Neural cell (in vitro differentiated cells): ENCODE data around the gene MMP24OS. TPM values are rescaled to one million over a fixed set of nuclear protein-coding genes. Genes with fewer than 3 reads are reported as not detected.
"Not testable (repeated sequence)": the region's sequence is repeated elsewhere in the genome, so short reads cannot be mapped to it uniquely, and the experiment has no call there.

Experiments
- H2AFZ ChIP-seq: fragments of 200-600, 300-800 bp; sonication (generic), shearing (Covaris generic); 2 replicates; pipeline ENCODE4 v1.6.0; 2014; ENCODE audit warnings: low read depth, mild to moderate bottlenecking, antibody characterized with exemption, low read length, moderate library complexity
- H3F3A ChIP-seq: fragments of 200-600 bp; shearing (Covaris generic); 2 replicates; pipeline ENCODE4 v1.6.1; 2016; ENCODE audit warnings: mild to moderate bottlenecking, moderate library complexity, mixed read lengths, antibody characterized with exemption, low read length; ENCODE audit not compliant: insufficient read depth, poor library complexity, severe bottlenecking
- H3K27ac ChIP-seq: fragments of 200-600, 300-800 bp; sonication (generic), shearing (Covaris generic); 2 replicates; pipeline ENCODE4 v1.5.1; 2014; ENCODE audit warnings: mild to moderate bottlenecking, low read length, moderate library complexity
- H3K27me3 ChIP-seq: fragments of 300-800, 200-600 bp; sonication (generic), shearing (Covaris generic); 2 replicates; pipeline ENCODE4 v1.6.0; 2014; ENCODE audit warnings: mild to moderate bottlenecking, low read depth, low read length, moderate library complexity; ENCODE audit not compliant: insufficient read depth
- H3K36me3 ChIP-seq: fragments of 300-800, 200-600 bp; sonication (generic), shearing (Covaris generic); 2 replicates; pipeline ENCODE4 v1.5.1; 2014; ENCODE audit warnings: mild to moderate bottlenecking, antibody characterized with exemption, low read length, moderate library complexity; ENCODE audit not compliant: insufficient read depth
- H3K4me2 ChIP-seq: fragments of 300-800, 200-600 bp; sonication (generic), shearing (Covaris generic); 2 replicates; pipeline ENCODE4 v1.6.0; 2014; ENCODE audit warnings: mild to moderate bottlenecking, low read length
- H3K4me3 ChIP-seq: fragments of 300-800, 200-600 bp; sonication (generic), shearing (Covaris generic); 2 replicates; pipeline ENCODE4 v1.5.1; 2014; ENCODE audit warnings: mild to moderate bottlenecking, low read length, moderate library complexity
- H3K79me2 ChIP-seq: fragments of 200-600 bp; shearing (Covaris generic); replicated peaks from 2 replicates; pipeline ENCODE4 v1.6.0; 2014; ENCODE audit warnings: mild to moderate bottlenecking, low read length, moderate library complexity; ENCODE audit not compliant: insufficient read depth
- H3K9ac ChIP-seq: fragments of 300-800, 200-600 bp; sonication (generic), shearing (Covaris generic); 2 replicates; pipeline ENCODE4 v1.6.1; 2016; ENCODE audit warnings: mild to moderate bottlenecking, low read length, mixed read lengths
- H3K9me2 ChIP-seq: fragments of 200-600 bp; shearing (Covaris generic); 2 replicates; pipeline ENCODE4 v1.6.1; 2016; ENCODE audit warnings: mild to moderate bottlenecking, low read length, mixed read lengths; ENCODE audit not compliant: insufficient read depth
- H3K9me3 ChIP-seq: fragments of 200-600, 300-800 bp; sonication (generic), shearing (Covaris generic); 2 replicates; pipeline ENCODE4 v1.6.1; 2016; ENCODE audit warnings: mild to moderate bottlenecking, mixed run types, low read length, moderate library complexity, mixed read lengths
- H4K20me1 ChIP-seq: fragments of 200-600 bp; shearing (Covaris generic); 2 replicates; pipeline ENCODE4 v1.6.1; 2016; ENCODE audit warnings: mild to moderate bottlenecking, mixed run types; ENCODE audit not compliant: insufficient read depth
- CTCF ChIP-seq: fragments of 450-650 bp; IDR thresholded peaks from 2 replicates; pipeline ENCODE4 v1.5.1; 2014; ENCODE audit warnings: antibody characterized with exemption, mild to moderate bottlenecking, moderate library complexity; ENCODE audit not compliant: poor library complexity, severe bottlenecking
- EP300 ChIP-seq: fragments of 450-650 bp; conservative IDR thresholded peaks from 2 replicates; pipeline ENCODE4 v1.6.1; 2014; ENCODE audit warnings: antibody characterized with exemption, mild to moderate bottlenecking, moderate library complexity; ENCODE audit not compliant: poor library complexity, severe bottlenecking
- EZH2 ChIP-seq: fragments of 200-600, 300-800 bp; shearing (Covaris generic), sonication (generic); IDR thresholded peaks from 2 replicates; pipeline ENCODE4 v1.6.1; 2014; ENCODE audit warnings: antibody characterized with exemption, low read length, borderline replicate concordance, mild to moderate bottlenecking; ENCODE audit not compliant: insufficient read depth, poor library complexity, severe bottlenecking
- MXI1 ChIP-seq: fragments of 450-650 bp; conservative IDR thresholded peaks from 2 replicates; pipeline ENCODE4 v1.6.1; 2014; ENCODE audit warnings: antibody characterized with exemption, mild to moderate bottlenecking; ENCODE audit not compliant: poor library complexity, severe bottlenecking
- POLR2AphosphoS5 ChIP-seq: IDR thresholded peaks from 2 replicates; pipeline ENCODE4 v1.6.1; 2012
- RAD21 ChIP-seq: fragments of 450-650 bp; conservative IDR thresholded peaks from 2 replicates; pipeline ENCODE4 v1.6.1; 2014; ENCODE audit warnings: antibody characterized with exemption, mild to moderate bottlenecking, moderate library complexity
- REST ChIP-seq: IDR thresholded peaks from 2 replicates; pipeline ENCODE4 v1.6.1; 2012; ENCODE audit warnings: borderline replicate concordance
- SMC3 ChIP-seq: fragments of 450-650 bp; conservative IDR thresholded peaks from 2 replicates; pipeline ENCODE4 v1.6.1; 2014; ENCODE audit warnings: antibody characterized with exemption, mild to moderate bottlenecking, moderate library complexity; ENCODE audit not compliant: poor library complexity
- TAF1 ChIP-seq: IDR thresholded peaks from 2 replicates; pipeline ENCODE4 v1.6.1; 2012; ENCODE audit warnings: low read depth
- polyA plus RNA-seq: library from polyadenylated mRNA; depleted of rRNA; stranded (reverse); fragments of >200 nt; gene quantifications from 2 replicates; pipeline ENCODE4 v1.2.3, GENCODE V29; 2014

The MMP24OS gene
- polyA plus RNA-seq, 1 donor from 2014 or later = 7.7 TPM

DNA sequence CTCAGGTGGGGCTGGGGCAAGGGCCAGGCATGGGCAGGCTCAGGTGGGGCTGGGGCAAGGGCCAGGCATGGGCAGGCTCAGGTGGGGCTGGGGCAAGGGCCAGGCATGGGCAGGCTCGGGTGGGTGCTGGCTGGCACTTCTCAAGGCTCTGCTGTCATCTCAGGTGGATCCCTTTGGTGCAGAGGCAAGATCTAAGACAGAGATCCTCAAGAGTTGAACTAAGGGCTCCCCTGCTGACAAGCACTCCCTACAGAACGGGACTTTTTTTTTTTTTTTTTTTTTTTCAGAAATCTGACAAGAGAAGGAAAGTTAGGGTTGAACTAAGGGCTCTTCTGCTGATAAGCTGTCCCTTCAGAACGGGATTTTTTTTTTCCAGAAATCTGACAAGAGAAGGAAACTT is 24.9 kb downstream of the MMP24OS start:
- TF ChIP-seq EP300 = no peak
- TF ChIP-seq RAD21 = no peak
- TF ChIP-seq MXI1 = no peak
- TF ChIP-seq POLR2AphosphoS5 = no peak
- TF ChIP-seq SMC3 = no peak
- no peak for TF ChIP-seq EZH2
- TF ChIP-seq CTCF = no peak
- TF ChIP-seq TAF1 = no peak
- TF ChIP-seq REST = no peak
- Histone ChIP-seq H4K20me1 (no peaks in the 10 kb centered on the region), H3K27me3 (no peaks in the 10 kb centered on the region), H3K9me2 (no peaks in the 10 kb centered on the region), H3K9ac (no peak overlapping the region), H3K4me2 (no peak overlapping the region), H2AFZ (no peak overlapping the region), H3K4me3 (no peak overlapping the region), H3K36me3 (peaks cover 12% of the 10 kb centered on the region), H3F3A (no peaks in the 10 kb centered on the region), H3K27ac (no peak overlapping the region), H3K9me3 (no peaks in the 10 kb centered on the region), H3K79me2 (no peaks in the 10 kb centered on the region)

DNA sequence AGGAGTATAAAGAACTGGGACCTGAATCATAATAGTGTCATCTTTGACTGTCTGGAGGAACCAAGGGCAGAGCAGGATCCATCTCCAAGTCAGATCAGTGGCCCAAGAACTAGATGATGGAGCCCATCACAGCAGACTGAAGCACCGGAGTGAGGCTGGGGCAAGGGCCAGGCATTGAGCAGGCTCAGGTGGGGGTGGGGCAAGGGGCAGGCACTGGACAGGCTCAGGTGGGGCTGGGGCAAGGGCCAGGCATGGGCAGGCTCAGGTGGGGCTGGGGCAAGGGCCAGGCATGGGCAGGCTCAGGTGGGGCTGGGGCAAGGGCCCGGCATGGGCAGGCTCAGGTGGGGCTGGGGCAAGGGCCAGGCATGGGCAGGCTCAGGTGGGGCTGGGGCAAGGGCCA is 25.3 kb downstream of the MMP24OS start:
- H3K27me3 ChIP-seq, H2AFZ ChIP-seq, H3K27ac ChIP-seq: not testable (repeated sequence)

DNA sequence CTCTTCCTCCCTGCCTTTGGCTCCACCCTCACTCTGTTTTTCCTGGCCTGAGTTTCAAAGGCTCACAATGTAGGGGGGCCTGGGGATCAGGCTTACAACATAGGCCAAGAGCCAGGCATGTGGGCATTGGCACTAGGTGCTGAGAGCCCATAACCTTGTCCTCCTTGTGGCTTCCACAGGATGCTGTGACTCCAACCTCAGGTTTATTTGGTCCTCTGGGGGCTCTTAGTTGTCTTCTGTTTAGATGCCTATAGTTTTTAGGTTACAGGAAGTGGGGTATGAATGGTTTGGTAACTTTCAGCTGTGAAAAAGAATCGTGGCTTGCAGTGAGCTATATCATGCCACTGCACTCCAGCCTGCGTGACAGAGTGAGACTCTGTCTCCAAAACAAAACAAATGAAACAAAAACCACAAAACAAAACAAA is 25.9 kb downstream of the MMP24OS start:
- H3K36me3 ChIP-seq = peaks cover 9% of the 10 kb centered on the region
- H3K27ac ChIP-seq = no peak overlapping the region
- no peak overlapping the region for H3K4me3 ChIP-seq

More for the DNA sequence above, 25.3 kb downstream of the MMP24OS start:
- H3K36me3 ChIP-seq = peaks cover 12% of the 10 kb centered on the region
- not testable (repeated sequence) for H4K20me1 ChIP-seq, H3K9me3 ChIP-seq, H3K9ac ChIP-seq, H3K79me2 ChIP-seq, H3F3A ChIP-seq, H3K9me2 ChIP-seq, H3K4me3 ChIP-seq, H3K4me2 ChIP-seq

More for the DNA sequence above, 25.9 kb downstream of the MMP24OS start:
- Histone ChIP-seq H3K9me3 (no peaks in the 10 kb centered on the region), H3F3A (no peaks in the 10 kb centered on the region), H2AFZ (no peak overlapping the region), H3K4me2 (no peak overlapping the region), H3K9ac (no peak overlapping the region), H3K9me2 (no peaks in the 10 kb centered on the region), H3K79me2 (no peaks in the 10 kb centered on the region), H4K20me1 (no peaks in the 10 kb centered on the region), H3K27me3 (no peaks in the 10 kb centered on the region)
- TF ChIP-seq SMC3 = no peak
- no peak for TF ChIP-seq CTCF
- no peak for TF ChIP-seq EZH2
- no peak for TF ChIP-seq MXI1
- no peak for TF ChIP-seq RAD21
- no peak for TF ChIP-seq REST
- TF ChIP-seq TAF1 = no peak
- no peak for TF ChIP-seq EP300
- TF ChIP-seq POLR2AphosphoS5 = no peak
